Measurements from ENCODE around the gene ILDR2.

The ILDR2 gene

DNA sequence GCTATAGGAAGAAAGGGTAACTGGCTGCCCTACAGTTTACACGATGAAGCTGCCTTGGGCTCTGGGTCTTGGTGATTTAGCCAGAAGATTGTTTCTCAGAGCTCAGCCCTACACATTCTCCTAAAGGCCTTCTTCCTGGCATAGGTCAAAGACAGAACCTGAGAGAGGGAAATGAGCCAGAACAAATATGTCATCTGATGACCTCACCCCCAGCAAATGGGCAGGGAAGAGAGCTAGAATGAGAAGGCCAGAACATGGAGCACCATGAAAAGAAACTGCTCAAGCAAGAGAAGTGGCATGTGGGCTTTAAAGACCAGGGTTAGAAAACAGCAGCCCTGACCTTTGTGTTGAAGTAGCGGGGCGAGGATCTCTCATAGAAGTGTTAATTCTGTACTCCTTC, 5.5 kb upstream of the ILDR2 start:
- no peak for TF ChIP-seq ZNF274 (IDR thresholded peaks at IDR 0.05; ENCODE audit: low read depth, low read length)

GRCh38 chr1:166980383-166980782, 5.0 kb upstream of the ILDR2 start:
- H3K4me3 ChIP-seq (ENCODE audit: low read length): no peak overlapping the region
- no peak for TF ChIP-seq ZNF274 (IDR thresholded peaks at IDR 0.05; ENCODE audit: low read depth, low read length)

More for the DNA sequence above, 5.5 kb upstream of the ILDR2 start:
- no peak overlapping the region for H3K4me3 ChIP-seq (ENCODE audit: low read length)

- H3K4me3 ChIP-seq (ENCODE audit: low read length): no peak overlapping the region
- no peak for TF ChIP-seq ZNF274 (IDR thresholded peaks at IDR 0.05; ENCODE audit: low read depth, low read length)
Observed at GRCh38 chr1:166978821-166979220, 3.5 kb upstream of the ILDR2 start.

- no peak for TF ChIP-seq ZNF274 (IDR thresholded peaks at IDR 0.05; ENCODE audit: low read depth, low read length)
- no peak overlapping the region for H3K4me3 ChIP-seq (ENCODE audit: low read length)
Observed at GRCh38 chr1:166977951-166978350, 2.6 kb upstream of the ILDR2 start.

GRCh38 chr1:166974647-166975345, 544 bp downstream of the ILDR2 start:
- peak overlapping the region; percentile 79 for H3K4me3 ChIP-seq (ENCODE audit: low read length)
- TF ChIP-seq ZNF274 (IDR thresholded peaks at IDR 0.05; ENCODE audit: low read depth, low read length): no peak

- no peak for TF ChIP-seq ZNF274 (IDR thresholded peaks at IDR 0.05; ENCODE audit: low read depth, low read length)
- no peak overlapping the region for H3K4me3 ChIP-seq (ENCODE audit: low read length)
Observed at GRCh38 chr1:166972826-166973225, 2.5 kb downstream of the ILDR2 start.

GRCh38 chr1:166972193-166972592, 3.1 kb downstream of the ILDR2 start:
- no peak overlapping the region for H3K4me3 ChIP-seq (ENCODE audit: low read length)
- TF ChIP-seq ZNF274 (IDR thresholded peaks at IDR 0.05; ENCODE audit: low read depth, low read length): no peak

DNA sequence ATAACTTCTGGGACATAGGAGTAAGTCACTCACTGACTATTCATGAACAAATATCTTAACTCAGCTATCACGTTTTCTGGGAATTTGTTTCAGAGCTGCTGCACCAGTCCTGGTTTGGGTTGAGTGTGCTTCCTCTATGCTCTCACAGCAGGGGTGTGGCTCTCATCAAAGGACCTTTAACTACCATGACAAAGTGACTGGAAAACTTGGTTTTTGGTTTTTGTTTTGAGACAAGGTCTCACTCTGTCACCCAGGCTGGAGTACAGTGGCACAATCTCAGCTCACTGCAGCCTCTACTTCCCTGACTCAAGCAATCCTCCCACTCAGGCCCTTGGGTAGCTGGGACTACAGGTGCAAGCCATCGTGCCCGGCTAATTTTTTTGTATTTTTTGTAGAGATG, 4.1 kb downstream of the ILDR2 start:
- no peak overlapping the region for H3K4me3 ChIP-seq (ENCODE audit: low read length)
- no peak for TF ChIP-seq ZNF274 (IDR thresholded peaks at IDR 0.05; ENCODE audit: low read depth, low read length)

DNA sequence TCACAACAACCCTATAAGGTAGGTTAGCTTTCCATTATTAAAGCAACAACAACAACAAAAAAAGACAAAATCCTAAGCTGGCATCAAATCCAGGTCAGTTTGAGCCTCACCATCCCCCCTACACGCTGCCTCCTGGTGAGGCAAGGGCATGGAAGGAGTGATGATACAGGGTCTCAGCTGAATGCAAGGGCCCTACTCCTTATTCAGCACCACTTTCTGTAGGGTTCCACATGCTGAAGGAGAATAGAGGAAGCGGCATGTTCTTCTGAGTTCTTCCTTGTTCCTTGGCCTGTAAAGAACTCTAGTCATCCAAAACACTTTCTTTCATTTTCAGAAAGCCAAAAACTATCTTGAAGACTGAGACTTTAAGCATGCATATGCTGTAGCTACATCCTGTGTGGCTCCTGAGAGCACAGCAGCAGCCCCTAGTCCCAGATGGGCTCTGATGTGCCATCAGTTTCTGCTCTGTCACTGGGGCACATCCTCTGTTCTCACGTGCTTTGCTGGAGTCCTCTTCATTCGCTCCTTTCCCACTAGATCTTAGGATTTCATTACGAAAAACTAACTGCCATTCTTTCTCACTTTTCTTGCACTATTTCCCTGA, 6.2 kb downstream of the ILDR2 start:
- TF ChIP-seq ZNF274 (IDR thresholded peaks at IDR 0.05; ENCODE audit: low read depth, low read length): no peak
- H3K4me3 ChIP-seq (ENCODE audit: low read length): no peak overlapping the region

GRCh38 chr1:166960858-166961474, 14.4 kb downstream of the ILDR2 start:
- no peak for TF ChIP-seq ZNF274 (IDR thresholded peaks at IDR 0.05; ENCODE audit: low read depth, low read length)

GRCh38 chr1:166956872-166957271, 18.5 kb downstream of the ILDR2 start:
- no peak overlapping the region for H3K4me3 ChIP-seq (ENCODE audit: low read length)
- TF ChIP-seq ZNF274 (IDR thresholded peaks at IDR 0.05; ENCODE audit: low read depth, low read length): no peak

More at GRCh38 chr1:166960858-166961474, 14.4 kb downstream of the ILDR2 start:
- no peak overlapping the region for H3K4me3 ChIP-seq (ENCODE audit: low read length)

DNA sequence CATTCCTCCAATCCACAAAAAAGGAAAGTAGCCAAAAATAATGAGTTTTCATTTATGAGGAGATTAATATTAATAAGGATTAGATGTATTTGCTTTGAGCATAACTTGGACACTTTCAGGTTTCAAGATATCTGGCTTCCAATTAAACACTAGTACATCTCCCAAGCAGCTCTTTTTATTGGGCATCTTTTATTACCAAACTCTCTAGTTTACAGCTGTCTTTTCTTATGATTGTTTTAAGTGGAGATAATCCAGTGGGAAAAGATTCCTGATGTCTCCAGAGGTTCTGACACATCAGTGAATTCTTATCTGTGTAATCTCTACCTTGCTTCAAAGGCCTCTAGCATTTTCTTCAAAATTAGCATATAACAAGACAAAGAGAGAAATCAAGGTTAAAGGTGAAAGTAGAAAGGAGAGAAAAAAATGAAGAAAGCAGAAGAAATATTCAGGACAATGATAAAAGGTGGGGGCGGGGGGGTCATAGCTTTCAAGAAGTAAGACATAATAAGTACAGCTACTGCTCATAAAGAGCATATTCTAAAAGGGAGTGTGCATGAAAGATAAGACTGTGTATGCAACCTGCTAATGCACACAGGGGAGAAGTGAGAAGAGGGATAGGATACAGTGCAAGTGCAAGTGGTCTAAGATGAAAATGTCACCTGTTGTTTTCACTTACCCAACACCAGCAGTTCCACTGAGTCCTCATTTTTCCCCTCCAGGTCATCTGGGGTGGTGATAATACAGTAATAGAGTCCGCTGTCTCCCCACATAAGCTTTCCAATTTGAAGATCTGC, 19.1 kb downstream of the ILDR2 start:
- no peak for TF ChIP-seq ZNF274 (IDR thresholded peaks at IDR 0.05; ENCODE audit: low read depth, low read length)
- H3K4me3 ChIP-seq (ENCODE audit: low read length): no peak overlapping the region

DNA sequence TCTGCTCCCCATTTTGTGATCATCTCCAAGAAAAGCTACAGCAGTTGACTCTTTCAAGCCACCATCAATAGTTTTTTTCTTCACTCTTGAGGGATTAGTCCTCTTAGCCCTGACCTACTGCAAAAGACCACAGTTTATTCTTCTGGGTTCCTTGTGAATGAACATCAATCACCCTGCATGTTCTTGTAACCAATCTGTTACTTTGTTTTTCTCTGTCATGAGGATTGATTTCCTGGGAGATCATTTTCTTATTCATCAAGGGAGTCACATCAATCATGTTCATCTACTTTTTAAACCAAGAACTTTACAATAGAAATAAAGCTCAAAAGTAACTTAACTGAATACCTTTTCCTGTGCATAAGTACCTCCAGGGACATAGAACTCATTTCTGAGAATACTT, 21.8 kb downstream of the ILDR2 start:
- no peak overlapping the region for H3K4me3 ChIP-seq (ENCODE audit: low read length)
- TF ChIP-seq ZNF274 (IDR thresholded peaks at IDR 0.05; ENCODE audit: low read depth, low read length): no peak

GRCh38 chr1:166952002-166952746, 23.2 kb downstream of the ILDR2 start:
- no peak overlapping the region for H3K4me3 ChIP-seq (ENCODE audit: low read length)
- TF ChIP-seq ZNF274 (IDR thresholded peaks at IDR 0.05; ENCODE audit: low read depth, low read length): no peak

All from GM08714 (cell line).